ENCODE measurements around the gene FTSJ3. TPM values are rescaled to one million over a fixed set of nuclear protein-coding genes. Genes with fewer than 3 reads are reported as not detected.

Gene FTSJ3
- total RNA-seq, 2 experiments from 2014 or later, result 91.2 to 91.5 TPM

Other genes starting within 250 kb of the FTSJ3 start
- gene TACO1, start 226.8 kb downstream of the FTSJ3 start, total RNA-seq, result 10 to 100 TPM; 38.3 to 39.6 TPM
- gene MAP3K3, start 205.2 kb downstream of the FTSJ3 start, total RNA-seq, result 10 to 100 TPM; 20.1 to 20.8 TPM
- 100 to 1,000 TPM; 173 to 179 TPM for gene LIMD2, start 127.5 kb downstream of the FTSJ3 start, total RNA-seq
- gene STRADA, start 85.9 kb downstream of the FTSJ3 start, total RNA-seq, result 10 to 100 TPM; 39.1 to 40.9 TPM
- gene CCDC47, start 54.1 kb downstream of the FTSJ3 start, total RNA-seq, result 10 to 100 TPM; 91.6 to 93.5 TPM
- 100 to 1,000 TPM; 105 to 107 TPM for gene DDX42, start 53.5 kb downstream of the FTSJ3 start, total RNA-seq
- gene PSMC5, start 232 bp downstream of the FTSJ3 start, total RNA-seq, result 100 to 1,000 TPM; 178 to 187 TPM
- 10 to 100 TPM; 91.6 to 93.5 TPM for gene SMARCD2, start 15.0 kb upstream of the FTSJ3 start, total RNA-seq
- not detected for gene CSH2, start 46.0 kb upstream of the FTSJ3 start, total RNA-seq
- gene GH2, start 54.3 kb upstream of the FTSJ3 start, total RNA-seq, result not detected
- not detected for gene CSH1, start 68.9 kb upstream of the FTSJ3 start, total RNA-seq
- gene CSHL1, start 83.6 kb upstream of the FTSJ3 start, total RNA-seq, result not detected
- gene GH1, start 91.2 kb upstream of the FTSJ3 start, total RNA-seq, result not detected
- gene CD79B, start 104.7 kb upstream of the FTSJ3 start, total RNA-seq, result 10 to 100 TPM; 28.8 to 30.5 TPM
- under 1 TPM; 0.14 to 0.31 TPM for gene SCN4A, start 145.3 kb upstream of the FTSJ3 start, total RNA-seq
- gene PRR29, start 170.7 kb upstream of the FTSJ3 start, total RNA-seq, result under 1 TPM; 0.36 to 0.93 TPM
- 10 to 100 TPM; 52.9 to 54.5 TPM for gene ICAM2, start 193.0 kb upstream of the FTSJ3 start, total RNA-seq

Data from activated naive CD8-positive, alpha-beta T cell treated with anti-CD3 and anti-CD28 coated beads for 36 hours (primary cell).